22Rv1 (cell line): Measurements from ENCODE around the gene NOL7.

Source experiments
- CTCF ChIP-seq: fragments of 450-650 bp; IDR thresholded peaks from 2 replicates; pipeline ENCODE4 v1.5.1; 2017; ENCODE audit warnings: mild to moderate bottlenecking
- ZFX ChIP-seq: fragments of 450-650 bp; IDR thresholded peaks from 2 replicates; pipeline ENCODE4 v1.6.1; 2017; ENCODE audit warnings: antibody characterized with exemption, borderline replicate concordance

- TF ChIP-seq CTCF: no peak
- TF ChIP-seq ZFX: no peak
Observed at GRCh38 chr6:13617066-13617465, 1.9 kb downstream of the NOL7 start.
